TTC549 (cell line): ENCODE measurements around the gene FCAMR.
A peak's percentile ranks its signal among the peaks of the same experiment; 100 is the strongest.
"Not testable (repeated sequence)": the region's sequence is repeated elsewhere in the genome, so short reads cannot be mapped to it uniquely, and the experiment has no call there.

ENCODE experiments used
- FAIRE-seq: peaks from 2 replicates; lab custom pipeline; 2012; peaks lifted over from hg19 to GRCh38; lab: Jason Lieb, UNC

The FCAMR gene

DNA sequence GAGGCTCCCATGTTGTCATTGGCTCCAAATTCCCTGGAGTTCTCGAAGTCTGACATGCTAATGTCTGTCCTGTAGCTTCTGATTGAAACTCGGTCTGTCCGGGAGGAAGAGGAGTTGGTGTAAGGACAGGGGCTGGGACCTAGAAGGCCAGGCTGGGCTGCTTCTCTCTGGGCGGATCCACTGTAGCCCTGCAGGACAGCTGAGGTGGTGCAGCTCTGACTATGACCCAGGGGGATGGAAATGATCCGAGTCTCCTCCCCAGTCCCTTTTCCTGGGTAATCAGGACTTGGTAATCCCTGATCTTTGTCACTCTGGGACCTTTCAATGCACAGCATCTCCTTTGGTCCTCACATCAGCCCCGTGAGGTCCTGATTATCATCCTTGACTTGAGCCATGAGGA, 38.6 kb downstream of the FCAMR start:
- no peak for FAIRE-seq

DNA sequence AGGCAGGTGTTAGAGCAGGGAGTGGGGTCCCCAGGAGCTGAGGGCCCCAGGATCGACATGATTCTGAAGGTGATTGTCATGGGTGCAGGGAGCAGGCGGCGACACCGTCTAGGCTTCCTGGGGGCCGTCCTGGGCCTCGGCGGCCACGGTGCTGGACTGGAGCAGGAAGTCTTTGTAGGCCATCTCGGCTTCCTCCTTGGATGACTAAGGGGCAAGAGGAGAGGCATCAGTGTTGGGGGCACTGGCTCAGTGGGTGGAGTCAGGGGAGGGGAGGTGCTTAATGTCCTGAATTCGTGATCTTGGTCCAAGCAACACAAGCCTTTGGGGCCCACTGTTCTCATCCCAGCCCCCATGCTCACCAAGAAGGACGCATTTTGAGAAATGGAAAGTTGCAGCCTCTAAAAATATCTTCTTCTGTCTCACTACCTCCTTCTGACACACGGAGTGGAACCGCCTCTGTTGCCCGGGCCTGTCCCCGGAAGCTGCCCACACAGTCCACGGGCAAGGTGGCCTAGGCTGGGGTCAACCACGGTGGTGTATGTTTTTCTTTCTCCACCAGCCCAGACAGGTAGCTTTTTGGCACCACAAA, 40.0 kb downstream of the FCAMR start:
- no peak for FAIRE-seq

DNA sequence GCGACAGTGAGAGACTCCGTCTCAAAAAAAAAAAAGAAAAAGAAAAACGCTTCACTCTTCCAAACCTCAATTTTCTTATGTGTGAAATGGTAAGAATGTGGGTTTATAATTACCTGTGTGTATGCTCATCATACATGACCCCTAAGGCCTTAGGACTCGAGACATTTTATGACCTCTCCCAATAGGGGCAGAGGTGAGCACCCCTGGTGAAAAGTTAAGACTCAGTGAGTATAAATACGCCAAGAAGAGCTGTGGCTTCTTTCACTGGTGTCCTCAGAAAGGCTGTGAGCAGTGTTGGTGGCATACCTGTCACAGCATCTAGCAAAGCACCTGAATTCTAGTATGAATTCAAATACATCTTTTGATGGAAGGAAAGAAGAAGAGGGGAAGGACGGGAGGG, 40.7 kb downstream of the FCAMR start:
- no peak for FAIRE-seq

DNA sequence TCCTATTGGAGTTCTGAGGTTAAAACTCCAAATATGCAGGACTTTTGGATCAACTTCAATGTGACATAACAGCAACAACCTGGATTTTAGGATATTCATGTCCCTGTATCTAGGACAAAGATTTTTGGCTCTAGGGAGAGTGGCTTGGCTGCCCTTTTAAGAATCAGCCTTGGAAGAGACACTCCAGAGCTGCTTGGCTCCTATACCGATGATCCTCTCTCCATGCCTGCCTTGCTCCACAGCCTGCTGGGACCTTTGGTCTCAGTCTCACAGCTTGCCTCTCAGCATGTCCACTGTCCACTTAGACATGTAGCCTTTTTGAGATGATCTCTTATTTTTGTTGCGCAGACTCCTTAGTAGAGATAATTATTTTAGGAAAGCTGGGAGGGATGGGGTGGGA, 44.0 kb downstream of the FCAMR start:
- no peak for FAIRE-seq

DNA sequence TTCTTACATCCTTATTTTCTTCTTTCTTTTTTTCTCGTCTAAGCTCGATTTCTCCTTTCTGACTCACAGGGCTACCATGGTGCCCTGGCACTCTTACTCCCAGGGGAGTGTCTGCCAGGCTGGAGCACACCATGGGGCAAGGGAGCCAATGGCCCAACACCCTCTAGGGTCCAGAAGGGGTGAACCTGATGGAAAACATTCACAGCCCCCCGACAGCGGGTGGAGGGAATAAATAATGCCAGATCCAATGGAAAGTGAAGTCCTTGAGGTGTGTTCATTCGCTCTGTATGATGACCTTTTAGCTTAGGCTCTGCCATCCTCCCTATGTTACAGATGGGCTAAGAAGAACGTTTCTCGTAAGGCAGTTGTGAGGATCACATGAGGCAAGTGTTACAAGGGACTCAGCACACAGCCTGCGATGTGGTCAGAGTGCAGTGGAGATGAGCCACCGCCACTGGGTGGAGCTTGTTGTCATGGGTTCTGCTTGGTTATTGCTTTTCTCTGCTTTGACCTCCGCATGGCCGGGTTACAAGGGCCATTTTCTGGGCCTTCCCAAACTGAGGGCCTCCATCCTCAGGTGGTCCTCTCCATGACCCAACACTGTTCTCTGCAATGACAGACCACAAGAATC, 45.0 kb downstream of the FCAMR start:
- no peak for FAIRE-seq

DNA sequence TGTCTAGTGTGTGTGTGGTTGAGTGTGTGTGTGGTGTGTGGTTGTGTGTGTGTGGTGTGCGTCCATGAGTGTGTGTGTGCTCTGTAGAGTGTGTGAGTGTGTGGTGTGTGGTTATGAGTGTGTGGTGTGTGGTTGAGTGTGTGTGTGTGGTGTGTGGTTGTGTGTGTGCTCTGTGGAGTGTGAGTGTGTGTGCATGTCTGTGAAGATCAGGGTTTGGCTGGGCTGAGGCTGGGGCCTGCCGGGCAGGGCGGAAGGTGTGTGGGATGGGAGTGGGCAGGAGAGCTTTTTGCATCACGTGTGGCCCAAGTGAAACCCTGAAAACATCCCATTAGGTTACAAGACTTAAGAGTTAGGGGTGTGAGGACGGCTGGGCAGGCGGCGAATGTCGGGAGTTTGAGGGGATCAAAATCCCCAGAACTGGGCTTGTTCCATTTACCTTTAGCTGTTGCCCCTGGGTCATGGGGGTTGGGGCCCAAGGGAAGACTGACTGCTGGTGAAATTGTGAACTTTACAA, 45.6 kb downstream of the FCAMR start:
- FAIRE-seq = no peak

DNA sequence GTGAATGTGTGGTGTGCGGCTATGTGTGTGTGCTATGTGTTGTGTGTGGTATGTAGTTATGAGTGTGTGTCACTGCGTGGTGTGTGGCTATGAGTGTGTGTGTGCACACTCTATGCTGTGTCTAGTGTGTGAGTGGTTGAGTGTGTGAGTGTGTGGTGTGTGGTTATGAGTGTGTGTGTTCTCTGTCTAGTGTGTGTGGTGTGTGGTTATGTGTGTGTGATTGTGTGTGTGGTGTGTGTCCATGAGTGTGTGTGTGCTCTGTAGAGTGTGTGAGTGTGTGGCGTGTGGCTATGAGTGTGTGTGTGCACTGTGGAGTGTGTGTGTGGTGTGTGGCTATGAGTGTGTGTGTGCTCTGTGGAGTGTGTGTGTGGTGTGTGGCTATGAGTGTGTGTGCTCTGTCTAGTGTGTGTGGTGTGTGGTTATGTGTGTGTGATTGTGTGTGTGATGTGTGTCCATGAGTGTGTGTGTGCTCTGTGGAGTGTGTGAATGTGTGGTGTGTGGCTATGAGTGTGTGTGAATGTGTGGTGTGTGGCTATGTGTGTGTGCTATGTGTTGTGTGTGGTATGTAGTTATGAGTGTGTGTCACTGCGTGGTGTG, 46.2 kb downstream of the FCAMR start:
- FAIRE-seq = not testable (repeated sequence)

DNA sequence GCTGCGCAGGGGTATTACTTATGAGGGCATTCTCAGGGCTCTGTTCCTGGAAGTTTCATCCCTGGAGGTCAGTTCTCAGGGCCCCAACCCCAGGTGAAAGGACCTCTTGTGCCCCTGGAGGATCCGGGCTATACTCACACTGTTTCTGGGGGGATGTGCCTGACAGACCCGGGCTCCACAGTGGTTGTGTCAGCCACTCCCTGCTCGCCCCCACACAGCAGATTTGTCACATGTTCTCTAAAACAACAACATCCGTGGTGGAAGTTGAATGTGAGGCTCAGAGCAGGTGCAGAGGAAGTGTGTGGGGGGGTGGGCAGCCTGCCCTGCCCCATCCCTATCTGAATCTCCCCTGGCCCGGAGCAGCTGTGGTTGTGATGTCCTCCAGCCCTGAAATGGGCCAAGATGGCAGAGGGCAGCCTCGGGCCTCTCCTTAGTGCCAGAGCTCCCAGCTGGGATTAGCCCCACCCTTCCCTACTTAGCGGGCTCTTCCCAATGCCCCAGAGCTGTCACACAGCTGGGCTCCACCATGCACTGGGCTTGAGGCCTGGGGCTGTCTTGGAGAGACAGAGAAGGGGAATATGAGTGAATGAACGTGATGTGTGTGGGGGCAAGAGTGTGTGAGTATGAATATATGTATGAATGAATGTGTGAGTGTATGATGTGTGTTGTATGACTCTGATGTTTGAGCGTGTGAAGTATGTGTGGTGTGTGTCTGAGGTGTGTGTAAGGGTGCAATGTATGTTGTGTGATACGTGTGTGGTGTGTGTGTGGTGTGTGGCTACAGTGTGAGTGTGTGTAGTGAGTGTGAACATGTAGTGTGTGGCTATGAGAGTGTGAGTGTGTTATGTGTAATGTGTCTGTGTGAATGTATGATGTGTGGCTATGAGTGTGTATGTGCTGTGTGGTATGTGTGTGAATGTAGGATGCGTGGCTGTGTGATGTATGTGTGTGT, 47.0 kb downstream of the FCAMR start:
- FAIRE-seq = no peak

DNA sequence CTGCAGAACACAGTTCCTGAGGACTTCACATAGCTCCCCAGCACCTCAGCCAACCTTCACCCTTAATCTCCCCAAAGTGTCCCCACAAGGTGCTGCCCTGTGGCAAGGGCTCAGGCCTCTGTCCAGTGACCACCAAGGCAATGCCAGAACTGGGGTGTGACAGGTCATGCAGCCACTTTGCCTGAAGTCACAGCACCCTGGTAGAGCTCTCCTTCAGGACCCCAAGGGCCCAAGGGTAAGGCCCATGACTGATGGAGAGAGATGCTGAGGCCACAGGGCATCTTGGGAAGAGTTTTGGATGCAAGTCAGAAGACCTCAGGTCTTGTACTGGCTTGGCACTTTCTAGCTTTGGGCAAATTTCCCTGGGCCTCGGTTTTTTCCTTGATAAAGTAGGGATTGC, 47.7 kb downstream of the FCAMR start:
- FAIRE-seq = no peak

DNA sequence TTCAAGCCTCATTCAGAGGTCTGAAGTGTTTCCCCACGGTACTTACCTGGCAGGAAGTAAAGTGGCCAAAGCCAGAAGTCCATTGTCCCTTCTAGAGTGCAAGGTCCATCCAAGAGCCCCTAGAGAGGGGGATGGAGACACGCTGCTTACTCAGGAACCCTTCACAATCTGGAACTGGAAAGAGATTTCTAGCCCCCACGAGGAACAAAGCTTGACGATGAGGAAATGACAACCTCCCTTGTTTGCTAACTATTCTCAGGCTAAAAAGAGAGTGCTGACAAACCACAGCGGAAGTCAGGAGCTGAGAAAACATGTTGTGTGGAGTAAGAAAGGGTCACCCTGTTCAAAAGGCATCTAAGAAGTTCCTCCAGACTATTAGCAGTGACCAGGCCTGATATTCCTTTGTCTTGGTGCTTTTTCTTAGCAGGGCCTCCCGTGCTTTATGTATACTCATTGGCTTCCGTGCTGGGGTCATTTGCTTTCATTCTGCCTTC, 48.4 kb downstream of the FCAMR start, which contains the start of gene FCMR:
Gene FCMR, minus strand, starts transcription at position 170 of the 494 bp plus-strand sequence. Its CDS starts 87 bp downstream, at position 83.
- FAIRE-seq = no peak

DNA sequence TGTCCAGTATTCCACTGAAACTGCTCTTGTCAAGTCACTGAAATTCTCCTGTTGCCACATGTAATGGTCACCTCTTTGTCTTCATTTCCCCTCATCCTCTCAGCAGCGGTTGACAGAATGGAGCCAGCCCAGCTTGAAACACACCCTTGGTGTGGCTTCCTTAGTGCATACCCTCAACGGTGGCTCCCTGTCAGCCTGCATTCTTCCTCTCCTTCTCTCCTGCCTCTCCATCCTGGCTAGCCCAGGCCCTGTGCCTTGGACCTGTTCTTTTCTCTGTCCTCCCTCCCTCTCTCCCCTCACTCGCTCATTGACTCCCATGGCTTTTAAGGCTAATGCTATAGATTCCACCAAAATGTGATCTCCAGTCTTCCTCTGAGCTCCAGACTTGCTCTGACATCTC, 52.2 kb downstream of the FCAMR start:
- no peak for FAIRE-seq

DNA sequence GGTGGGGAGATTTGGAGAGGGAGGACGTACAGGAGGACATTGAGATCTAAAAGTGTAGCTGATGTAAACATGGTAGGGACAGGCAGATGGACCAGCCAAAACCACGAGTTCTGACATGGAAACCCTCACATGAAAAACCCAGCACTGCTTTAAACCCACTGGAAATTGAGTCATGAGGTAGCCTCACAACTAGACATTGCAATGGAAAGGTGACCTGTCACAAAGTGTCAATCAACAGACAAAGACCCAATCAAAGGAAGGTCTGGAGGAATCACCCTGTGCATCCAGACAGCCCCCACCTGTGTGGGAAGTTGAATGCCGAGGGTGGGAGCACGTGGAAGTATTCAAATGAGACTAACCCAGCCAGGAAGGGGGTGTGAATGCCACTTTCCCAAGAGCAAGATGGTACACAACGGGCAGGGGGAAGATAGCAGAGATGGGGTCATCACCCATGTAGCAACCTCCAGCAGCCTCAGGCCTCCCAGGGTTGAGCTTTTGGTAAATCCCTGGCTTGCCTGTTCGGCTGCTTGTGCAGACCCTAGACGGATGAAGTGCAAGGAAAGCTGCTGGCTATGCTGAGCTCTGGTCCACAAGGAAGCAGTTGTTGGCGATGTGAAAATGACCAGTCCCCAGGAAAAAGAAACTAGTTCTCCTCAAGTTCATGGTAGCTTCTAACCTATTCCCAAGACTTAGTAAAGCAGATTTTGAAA, 54.1 kb downstream of the FCAMR start:
- no peak for FAIRE-seq

DNA sequence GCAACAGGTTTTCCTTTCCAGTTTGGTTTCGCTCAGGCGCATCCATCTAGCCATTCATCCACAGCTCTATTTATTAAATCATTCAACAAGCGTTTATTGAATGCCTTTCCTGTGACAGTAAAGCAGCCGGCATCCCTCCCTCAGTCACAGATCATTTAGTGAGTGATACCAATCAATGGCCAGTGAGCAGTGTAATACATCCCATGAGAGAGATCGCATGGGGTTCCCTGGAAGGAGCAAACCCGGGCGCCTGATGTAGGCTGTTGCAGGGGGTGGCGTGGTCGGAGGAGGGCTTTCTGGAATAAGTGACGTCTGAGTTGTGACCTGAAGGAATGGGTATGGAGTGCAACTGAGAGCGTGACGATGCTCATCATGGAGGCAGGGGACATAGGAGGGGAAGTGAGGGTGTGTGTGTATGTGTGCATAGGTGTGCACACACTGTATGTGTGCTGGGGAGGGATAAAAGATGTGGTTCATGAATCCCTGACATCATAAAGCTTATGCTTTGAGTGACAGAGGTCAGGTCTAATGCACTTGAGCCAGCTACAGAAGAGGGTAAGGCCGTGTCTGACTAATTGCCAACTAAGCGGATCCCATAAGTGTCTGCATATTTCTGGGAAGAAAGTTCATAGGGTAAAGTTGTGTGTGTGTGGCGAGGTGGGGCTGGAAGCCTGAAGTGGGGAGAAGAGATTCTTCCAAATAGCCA, 55.1 kb downstream of the FCAMR start:
- no peak for FAIRE-seq

DNA sequence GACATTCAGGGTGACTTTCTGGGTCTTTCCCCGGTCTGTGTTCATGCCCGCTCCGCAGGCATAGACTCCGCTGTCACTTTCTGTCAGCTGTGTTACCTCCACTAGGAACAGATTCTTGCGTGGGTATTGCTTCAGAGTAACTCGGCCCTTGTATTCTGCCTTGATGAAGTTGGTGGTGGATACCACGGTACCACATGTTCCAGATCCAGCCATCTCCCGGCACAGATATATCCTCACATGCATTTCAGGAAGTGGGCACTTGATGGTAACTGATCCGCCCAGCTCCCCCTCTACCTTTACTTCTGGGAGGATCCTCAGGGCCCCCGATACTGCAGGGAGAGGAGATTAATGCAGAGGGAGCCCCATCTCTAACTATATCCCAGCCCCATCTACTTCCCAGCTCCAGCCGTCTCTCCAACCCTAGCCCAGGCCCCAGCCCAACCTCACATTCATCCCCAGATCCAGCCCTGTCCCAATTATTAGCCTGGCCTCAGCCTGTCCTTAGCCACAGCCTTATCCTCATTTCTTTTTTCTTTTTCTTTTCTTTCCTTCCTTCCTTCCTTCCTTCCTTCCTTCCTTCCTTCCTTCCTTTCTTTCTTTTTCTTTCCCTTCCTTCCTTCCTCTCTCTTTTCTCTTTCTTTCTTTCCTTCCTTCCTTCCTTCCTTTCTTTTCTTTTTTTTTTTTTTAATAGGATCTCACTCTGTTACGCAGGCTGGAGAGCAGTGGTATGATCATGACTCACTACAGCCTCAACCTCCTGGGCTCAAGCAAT, 56.3 kb downstream of the FCAMR start:
- FAIRE-seq = no peak

DNA sequence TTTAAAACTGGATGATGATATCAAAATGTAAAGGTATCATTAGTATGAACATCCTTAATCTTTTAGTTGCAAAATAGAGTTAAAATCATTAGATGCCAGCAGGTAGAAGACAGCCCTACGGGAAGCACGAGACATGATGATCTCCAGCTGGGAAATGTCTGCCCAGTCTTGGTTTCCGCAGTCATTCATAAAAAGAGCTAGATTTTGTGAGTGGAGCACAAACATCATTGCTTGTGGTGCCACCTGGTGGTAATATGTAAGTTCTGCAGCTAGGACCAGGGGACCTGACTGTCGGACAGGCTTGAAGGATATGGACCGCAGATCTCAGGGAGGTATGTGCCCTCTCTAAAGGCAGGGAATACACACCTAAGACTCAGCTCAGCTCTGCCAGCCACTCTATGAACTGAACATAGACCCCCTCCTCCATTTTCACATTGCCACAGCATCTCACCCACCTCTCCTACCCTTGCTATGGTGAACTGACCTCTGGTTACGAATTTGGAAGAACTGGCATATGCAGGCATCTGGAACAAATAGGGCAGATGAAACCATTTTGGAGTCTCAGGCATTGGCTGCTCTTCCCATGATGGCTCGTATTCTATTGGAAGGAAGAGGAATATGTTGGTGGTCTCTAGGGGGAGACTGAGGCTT, 57.7 kb downstream of the FCAMR start:
- peak; percentile 50 for FAIRE-seq

DNA sequence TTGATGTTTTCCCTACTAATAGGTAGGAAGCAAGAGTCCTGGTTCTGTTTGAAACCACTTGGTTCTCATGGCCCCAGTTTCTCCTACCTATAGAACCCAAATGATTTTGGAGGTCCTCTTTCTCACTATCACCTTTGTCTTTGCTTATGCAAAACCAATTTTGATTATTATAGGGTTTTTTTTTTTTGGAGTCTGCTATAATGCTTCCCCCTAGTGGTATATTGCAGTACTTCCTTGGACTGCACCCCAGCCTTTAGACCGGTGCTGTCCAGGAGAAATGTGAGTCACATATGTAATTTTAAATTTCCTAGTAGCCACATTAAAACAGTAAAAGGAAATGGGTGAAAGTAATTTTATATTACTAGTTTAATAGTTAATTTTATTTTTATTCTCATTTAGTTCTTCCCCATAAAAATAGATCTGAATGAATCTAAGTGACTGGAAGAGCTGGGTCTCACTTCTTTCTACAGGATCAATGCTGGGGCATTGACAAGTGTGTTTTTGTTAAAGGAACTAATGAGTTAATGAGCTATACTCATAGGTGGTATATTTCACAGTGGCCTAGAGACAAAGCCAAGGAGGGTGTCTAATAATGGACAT, 59.1 kb downstream of the FCAMR start:
- FAIRE-seq = peak; percentile 84

DNA sequence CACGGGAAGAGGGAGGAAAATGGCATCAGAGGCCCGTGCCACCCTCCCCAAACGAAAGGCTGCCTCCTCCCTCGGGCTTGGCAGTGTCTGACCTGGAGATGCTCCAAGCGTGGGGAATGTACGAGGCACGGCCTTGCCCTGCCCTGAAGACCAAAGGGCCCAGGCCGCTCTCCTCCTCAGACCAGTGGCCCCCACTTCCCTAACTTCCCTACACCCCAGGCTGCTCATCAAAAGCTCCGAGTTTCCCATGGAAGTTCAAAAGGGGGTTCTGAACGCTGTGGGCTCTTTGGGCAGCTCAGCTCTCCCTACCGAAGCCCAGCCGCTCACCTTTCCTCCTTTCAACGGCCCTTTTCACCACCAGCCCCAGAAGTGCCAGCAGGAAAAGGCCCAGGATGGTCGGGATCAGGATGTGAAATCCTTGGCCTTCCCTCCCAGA, 60.4 kb downstream of the FCAMR start:
- FAIRE-seq = no peak

DNA sequence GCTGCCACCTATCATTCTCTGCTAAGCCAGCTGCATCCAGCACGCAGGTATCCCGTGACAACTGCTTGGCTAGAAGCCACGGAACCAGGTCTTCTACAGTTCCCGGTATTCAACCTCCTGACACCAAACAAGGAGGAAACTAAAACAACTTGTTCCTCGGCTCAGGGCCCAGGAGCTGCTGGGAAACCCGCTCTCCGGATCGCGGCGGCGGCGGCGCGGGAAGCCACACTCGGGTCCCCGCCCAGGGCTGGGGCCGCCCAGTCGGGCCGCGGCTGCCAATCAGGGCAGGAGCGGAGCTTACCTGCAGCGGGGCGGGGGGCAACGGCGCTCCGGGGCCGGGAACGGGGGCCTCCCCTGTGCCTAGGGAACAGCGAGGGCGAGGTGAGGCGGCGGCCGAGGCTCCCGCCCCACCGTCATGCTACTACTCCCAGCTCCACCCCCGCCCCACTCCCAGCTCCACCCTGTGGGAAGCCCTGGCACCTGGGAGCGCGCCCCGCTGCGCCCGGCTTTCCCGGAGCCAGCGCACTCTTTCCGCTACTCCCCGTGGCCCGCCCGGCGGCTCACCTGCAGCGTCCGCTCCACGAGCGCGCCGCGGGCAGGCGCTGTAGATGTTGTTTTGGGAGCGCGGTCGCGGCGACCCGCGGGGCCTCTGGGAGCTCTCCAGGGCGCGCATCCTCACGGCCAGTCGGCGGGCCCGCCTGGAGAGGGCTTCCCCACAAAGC, 60.9 kb downstream of the FCAMR start:
- no peak for FAIRE-seq

DNA sequence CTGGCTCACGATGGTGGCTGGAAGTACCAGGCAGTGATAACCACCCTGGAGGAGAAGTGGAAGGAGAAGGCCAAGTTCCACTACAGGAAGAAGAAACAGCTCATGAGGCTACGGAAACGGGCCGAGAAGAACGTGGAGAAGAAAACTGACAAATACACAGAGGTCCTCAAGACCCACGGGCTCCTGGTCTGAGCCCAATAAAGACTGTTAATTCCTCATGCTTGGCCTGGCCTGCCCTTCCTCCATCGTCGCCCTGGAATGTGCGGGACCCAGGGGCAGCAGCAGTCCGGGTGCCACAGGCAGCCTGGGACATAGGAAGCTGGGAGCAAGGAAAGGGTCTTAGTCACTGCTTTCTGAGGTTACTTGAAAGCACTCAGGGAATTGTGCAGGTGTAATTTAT, 62.2 kb downstream of the FCAMR start:
- FAIRE-seq = no peak
